Type B pancreatic cell (in vitro differentiated cells): ENCODE measurements around the gene PRIM2. TPM values are rescaled to one million over a fixed set of nuclear protein-coding genes. Genes with fewer than 3 reads are reported as not detected.
"Not testable (repeated sequence)": the region's sequence is repeated elsewhere in the genome, so short reads cannot be mapped to it uniquely, and the experiment has no call there.

Experiments
- DNase-seq: peaks from one replicate; pipeline ENCODE4 v3.0.0; 2021; ENCODE audit warnings: mixed read lengths; ENCODE audit not compliant: unreplicated experiment; ENCODE audit errors: extremely low spot score
- H3K27ac Mint-ChIP-seq: 2 replicates; pipeline ENCODE4 v1.8.0; 2021; ENCODE audit warnings: mild to moderate bottlenecking, mixed read lengths
- H3K27me3 Mint-ChIP-seq: 2 replicates; pipeline ENCODE4 v1.8.0; 2021; ENCODE audit warnings: mixed read lengths
- H3K36me3 Mint-ChIP-seq: 2 replicates; pipeline ENCODE4 v1.8.0; 2021; ENCODE audit warnings: mixed read lengths
- H3K4me1 Mint-ChIP-seq: one replicate; pipeline ENCODE4 v1.8.0; 2021; ENCODE audit warnings: mixed read lengths; ENCODE audit not compliant: unreplicated experiment
- H3K4me3 Mint-ChIP-seq: 2 replicates; pipeline ENCODE4 v1.8.0; 2021; ENCODE audit warnings: mild to moderate bottlenecking, mixed read lengths
- H3K9me3 Mint-ChIP-seq: 2 replicates; pipeline ENCODE4 v1.8.0; 2021; ENCODE audit warnings: mixed read lengths
- total RNA-seq: library from RNA; stranded (reverse); gene quantifications from 2 replicates; pipeline ENCODE4 v1.2.1, GENCODE V29; 2021; ENCODE audit warnings: low replicate concordance
- TF ChIP-seq, protein P1 (sequence below): fragments of 200-600 bp; sonication (generic); conservative IDR thresholded peaks from 2 replicates; pipeline ENCODE4 v1.5.0; 2021; ENCODE audit warnings: antibody characterized with exemption, mild to moderate bottlenecking

The PRIM2 gene
- total RNA-seq, 1 donor from 2014 or later = 26.6 TPM

DNA sequence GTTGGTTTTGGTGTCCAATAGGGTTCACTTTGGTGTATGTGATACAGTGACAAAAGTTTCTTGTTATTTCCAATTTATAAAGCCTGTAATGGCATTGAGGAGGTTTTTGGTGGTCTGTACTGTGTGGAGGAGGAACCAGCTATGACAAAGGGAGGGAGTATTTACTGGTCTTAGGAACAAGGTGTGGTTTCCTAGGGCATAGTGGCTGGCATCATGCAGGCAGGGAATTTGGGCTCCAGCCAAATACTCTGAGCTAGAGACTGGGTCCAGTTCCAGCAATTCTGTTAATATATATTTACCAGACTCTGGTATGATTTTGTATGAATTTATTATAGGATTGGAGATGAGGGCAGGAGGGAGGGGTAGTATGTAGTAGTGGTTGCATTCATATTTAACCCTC lies 101.9 kb downstream of the PRIM2 start:
- H3K36me3 Mint-ChIP-seq = peaks cover 18% of the 10 kb centered on the region
- H3K4me1 Mint-ChIP-seq, DNase-seq, H3K9me3 Mint-ChIP-seq, H3K27me3 Mint-ChIP-seq, H3K27ac Mint-ChIP-seq, H3K4me3 Mint-ChIP-seq: not testable (repeated sequence)

DNA sequence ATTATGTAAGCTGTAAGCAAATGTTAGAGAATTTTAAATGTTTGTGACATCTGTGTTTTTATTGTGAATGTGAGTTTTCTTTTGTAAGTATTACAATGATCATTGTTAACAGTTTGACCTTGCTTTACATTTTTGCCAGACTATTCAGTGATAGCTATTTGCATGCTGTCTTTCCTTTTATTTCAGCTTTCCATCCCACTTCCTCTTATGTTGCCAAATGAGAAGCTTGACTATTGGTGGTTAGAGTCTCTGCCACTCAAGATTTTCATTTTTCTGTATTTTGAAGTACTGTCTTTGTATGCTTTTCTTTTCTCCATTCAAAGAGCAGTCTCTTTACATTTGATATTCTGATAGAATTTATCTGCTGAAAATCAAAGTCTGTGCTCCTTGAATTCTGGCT lies 104.1 kb downstream of the PRIM2 start:
- Mint-ChIP-seq H3K9me3 (peaks cover 5% of the 10 kb centered on the region), H3K4me3 (no peak overlapping the region), H3K4me1 (peaks cover 4% of the 10 kb centered on the region), H3K36me3 (peaks cover 12% of the 10 kb centered on the region), H3K27me3 (no peaks in the 10 kb centered on the region), H3K27ac (no peak overlapping the region)
- no peak for DNase-seq
- TF ChIP-seq, protein P1, sequence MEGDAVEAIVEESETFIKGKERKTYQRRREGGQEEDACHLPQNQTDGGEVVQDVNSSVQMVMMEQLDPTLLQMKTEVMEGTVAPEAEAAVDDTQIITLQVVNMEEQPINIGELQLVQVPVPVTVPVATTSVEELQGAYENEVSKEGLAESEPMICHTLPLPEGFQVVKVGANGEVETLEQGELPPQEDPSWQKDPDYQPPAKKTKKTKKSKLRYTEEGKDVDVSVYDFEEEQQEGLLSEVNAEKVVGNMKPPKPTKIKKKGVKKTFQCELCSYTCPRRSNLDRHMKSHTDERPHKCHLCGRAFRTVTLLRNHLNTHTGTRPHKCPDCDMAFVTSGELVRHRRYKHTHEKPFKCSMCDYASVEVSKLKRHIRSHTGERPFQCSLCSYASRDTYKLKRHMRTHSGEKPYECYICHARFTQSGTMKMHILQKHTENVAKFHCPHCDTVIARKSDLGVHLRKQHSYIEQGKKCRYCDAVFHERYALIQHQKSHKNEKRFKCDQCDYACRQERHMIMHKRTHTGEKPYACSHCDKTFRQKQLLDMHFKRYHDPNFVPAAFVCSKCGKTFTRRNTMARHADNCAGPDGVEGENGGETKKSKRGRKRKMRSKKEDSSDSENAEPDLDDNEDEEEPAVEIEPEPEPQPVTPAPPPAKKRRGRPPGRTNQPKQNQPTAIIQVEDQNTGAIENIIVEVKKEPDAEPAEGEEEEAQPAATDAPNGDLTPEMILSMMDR = no peak

DNA sequence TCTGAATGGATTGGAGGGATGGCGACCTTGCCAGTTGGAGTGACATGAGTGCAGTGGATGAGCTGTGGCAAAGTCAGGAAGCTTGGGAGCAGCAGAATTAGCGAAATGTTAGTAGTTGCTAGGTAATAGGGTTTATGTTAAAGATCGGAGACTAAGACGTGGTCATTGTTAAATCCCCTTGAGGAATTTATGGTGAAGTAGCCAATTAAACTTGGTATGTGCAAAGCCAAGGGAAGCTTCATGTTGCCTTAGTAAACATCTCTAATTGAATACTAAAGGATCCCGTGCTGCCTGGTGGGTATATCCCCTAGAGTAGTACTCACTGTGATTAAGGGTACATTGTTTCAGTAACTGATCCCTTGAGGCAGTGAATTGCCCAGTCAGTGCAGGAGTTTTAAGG lies 106.0 kb downstream of the PRIM2 start:
- peaks cover 5% of the 10 kb centered on the region for H3K9me3 Mint-ChIP-seq
- TF ChIP-seq, protein P1 = no peak

DNA sequence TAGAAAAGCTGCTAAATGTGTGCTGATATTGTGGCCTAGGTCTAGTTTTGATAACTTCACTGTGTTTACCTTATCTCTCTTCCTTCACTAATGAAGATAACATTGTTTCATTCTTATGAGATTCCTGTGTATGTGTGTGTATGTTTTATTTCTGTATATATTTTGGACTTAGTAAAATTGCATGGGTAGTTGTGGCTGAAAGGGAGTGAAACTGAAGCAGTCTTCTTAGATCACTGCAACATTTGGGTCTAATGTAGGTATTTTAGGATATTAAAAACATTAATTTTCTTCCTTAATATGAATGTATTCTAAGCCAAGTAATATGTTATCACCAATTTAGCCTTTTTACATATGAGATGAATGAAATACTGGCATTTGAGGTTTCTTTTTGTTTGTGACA lies 114.3 kb downstream of the PRIM2 start:
- H3K9me3 Mint-ChIP-seq, H3K27ac Mint-ChIP-seq, H3K36me3 Mint-ChIP-seq, DNase-seq, H3K4me3 Mint-ChIP-seq, H3K27me3 Mint-ChIP-seq: not testable (repeated sequence)
- peaks cover 25% of the 10 kb centered on the region for H3K4me1 Mint-ChIP-seq

More for the DNA sequence above, 106.0 kb downstream of the PRIM2 start:
- peaks cover 4% of the 10 kb centered on the region for H3K4me1 Mint-ChIP-seq
- H3K36me3 Mint-ChIP-seq = peaks cover 12% of the 10 kb centered on the region
- H3K27me3 Mint-ChIP-seq = no peaks in the 10 kb centered on the region
- no peak overlapping the region for H3K27ac Mint-ChIP-seq
- DNase-seq = no peak
- no peak overlapping the region for H3K4me3 Mint-ChIP-seq

DNA sequence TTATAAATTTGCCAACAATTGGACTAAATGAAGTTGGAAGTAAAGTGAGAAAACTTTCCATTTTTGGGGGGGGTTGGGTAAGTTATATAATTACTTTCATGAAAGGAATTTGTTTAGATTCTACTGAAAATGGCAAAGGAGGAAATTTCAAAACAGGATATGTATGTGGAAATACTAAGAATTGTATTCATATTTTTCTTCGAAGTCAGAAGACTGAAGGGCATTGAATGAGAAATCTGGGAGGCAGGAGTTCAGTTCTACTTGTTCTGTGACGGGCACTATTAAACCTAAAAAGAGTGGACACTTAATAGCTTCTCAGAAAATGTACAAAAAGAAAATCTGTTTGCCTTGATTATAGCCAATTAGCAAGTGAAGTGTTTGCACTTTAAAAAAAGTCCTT lies 114.7 kb downstream of the PRIM2 start:
- no peak overlapping the region for H3K27ac Mint-ChIP-seq
- TF ChIP-seq, protein P1 = no peak
- H3K4me1 Mint-ChIP-seq = peaks cover 25% of the 10 kb centered on the region
- H3K4me3 Mint-ChIP-seq = no peak overlapping the region
- H3K27me3 Mint-ChIP-seq = no peaks in the 10 kb centered on the region
- no peaks in the 10 kb centered on the region for H3K9me3 Mint-ChIP-seq
- no peak for DNase-seq
- no peaks in the 10 kb centered on the region for H3K36me3 Mint-ChIP-seq

DNA sequence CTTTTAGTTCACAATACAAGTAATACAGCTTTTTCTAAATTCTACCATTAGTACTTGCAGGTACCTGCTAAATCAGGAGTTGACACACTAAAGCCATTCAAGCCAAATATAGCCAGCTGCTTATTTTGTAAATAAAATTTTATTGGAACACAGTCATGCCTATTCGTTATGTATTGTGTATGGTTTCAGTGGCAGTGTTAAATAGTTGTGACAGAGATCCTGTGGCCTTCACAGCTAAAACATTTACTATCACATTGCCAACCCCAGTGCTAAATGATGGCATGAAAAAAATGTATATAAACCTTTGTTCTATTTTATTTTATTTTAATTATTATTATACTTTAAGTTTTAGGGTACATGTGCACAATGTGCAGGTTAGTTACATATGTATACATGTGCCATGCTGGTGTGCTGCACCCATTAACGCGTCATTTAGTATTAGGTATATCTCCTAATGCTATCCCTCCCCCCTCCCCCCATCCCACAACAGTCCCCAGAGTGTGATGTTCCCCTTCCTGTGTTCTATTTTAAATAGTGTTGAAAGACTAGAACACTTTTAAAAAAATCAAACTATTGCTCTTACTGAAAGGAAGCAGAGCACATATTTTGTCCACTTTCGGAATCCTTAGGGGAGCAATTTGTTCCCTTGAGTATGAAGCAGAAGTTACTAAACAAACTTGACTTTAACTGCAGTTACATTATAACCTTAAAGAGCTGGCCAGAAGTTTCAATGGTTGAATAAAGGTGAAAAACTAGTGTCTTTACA lies 115.7 kb downstream of the PRIM2 start:
- Mint-ChIP-seq H3K27ac (no peak overlapping the region), H3K27me3 (no peaks in the 10 kb centered on the region), H3K4me1 (peaks cover 25% of the 10 kb centered on the region), H3K36me3 (no peaks in the 10 kb centered on the region), H3K9me3 (no peaks in the 10 kb centered on the region), H3K4me3 (no peak overlapping the region)
- no peak for DNase-seq
- TF ChIP-seq, protein P1 = no peak

DNA sequence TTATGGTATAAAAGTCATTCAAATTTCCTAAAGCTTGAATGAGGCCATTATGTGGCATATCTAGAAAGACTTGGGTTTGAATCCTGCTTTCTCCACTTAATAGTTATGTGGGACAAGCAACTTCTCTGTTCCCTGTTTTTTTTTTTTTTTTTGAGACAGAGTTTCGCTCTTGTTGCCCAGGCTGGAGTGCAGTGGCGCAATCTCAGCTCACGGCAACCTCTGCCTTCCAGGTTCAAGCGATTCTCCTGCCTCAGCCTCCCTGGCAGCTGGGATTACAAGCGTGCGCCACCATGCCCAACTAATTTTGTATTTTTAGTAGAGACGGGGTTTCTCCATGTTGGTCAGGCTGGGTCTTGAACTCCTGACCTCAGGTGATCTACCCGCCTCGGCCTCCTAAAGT lies 116.4 kb downstream of the PRIM2 start:
- not testable (repeated sequence) for H3K9me3 Mint-ChIP-seq, DNase-seq, H3K4me3 Mint-ChIP-seq, H3K27ac Mint-ChIP-seq, H3K27me3 Mint-ChIP-seq, H3K36me3 Mint-ChIP-seq
- peaks cover 25% of the 10 kb centered on the region for H3K4me1 Mint-ChIP-seq
